H9 (cell line): ENCODE data around the gene CYP2C18. TPM values are rescaled to one million over a fixed set of nuclear protein-coding genes. Genes with fewer than 3 reads are reported as not detected.

Source experiments
- DNase-seq: peaks from one replicate; pipeline ENCODE4 v3.0.0-alpha.2; 2017
- H2AFZ ChIP-seq: one replicate; pipeline ENCODE4 v1.6.1; 2013; ENCODE audit warnings: mild to moderate bottlenecking, low read length, control low read depth, moderate library complexity
- H2AK5ac ChIP-seq: 2 replicates; pipeline ENCODE4 v1.6.1; 2013; ENCODE audit warnings: low read length, control low read depth, mixed read lengths; ENCODE audit not compliant: insufficient read length
- H2BK120ac ChIP-seq: one replicate; pipeline ENCODE4 v1.6.1; 2013; ENCODE audit warnings: low read depth, mild to moderate bottlenecking, low read length, control low read depth, inconsistent platforms; ENCODE audit not compliant: poor library complexity, severe bottlenecking
- H2BK12ac ChIP-seq: 2 replicates; pipeline ENCODE4 v1.6.1; 2013; ENCODE audit warnings: low read length, control low read depth, mixed read lengths, low read depth; ENCODE audit not compliant: insufficient read length
- H2BK15ac ChIP-seq: 2 replicates; pipeline ENCODE4 v1.6.1; 2013; ENCODE audit warnings: low read depth, low read length, control low read depth
- H2BK20ac ChIP-seq: one replicate; pipeline ENCODE4 v1.6.1; 2013; ENCODE audit warnings: low read depth, mild to moderate bottlenecking, low read length, control low read depth, inconsistent platforms; ENCODE audit not compliant: poor library complexity, severe bottlenecking
- H2BK5ac ChIP-seq: 2 replicates; pipeline ENCODE4 v1.6.1; 2013; ENCODE audit warnings: low read length, control low read depth, mixed read lengths; ENCODE audit not compliant: insufficient read length
- H3K14ac ChIP-seq: 2 replicates; pipeline ENCODE4 v1.6.1; 2013; ENCODE audit warnings: low read length, control low read depth; ENCODE audit not compliant: insufficient read depth
- H3K18ac ChIP-seq: 2 replicates; pipeline ENCODE4 v1.6.1; 2013; ENCODE audit warnings: low read depth, mild to moderate bottlenecking, mixed read lengths, low read length, control low read depth; ENCODE audit not compliant: insufficient read length
- H3K23ac ChIP-seq: 2 replicates; pipeline ENCODE4 v1.6.1; 2013; ENCODE audit warnings: low read length, control low read depth, mixed read lengths, low read depth; ENCODE audit not compliant: insufficient read length
- H3K23me2 ChIP-seq: 2 replicates; pipeline ENCODE4 v1.6.1; 2013; ENCODE audit warnings: low read depth, mild to moderate bottlenecking, mixed read lengths, low read length, control low read depth; ENCODE audit not compliant: insufficient read length, poor library complexity, severe bottlenecking
- H3K27ac ChIP-seq: 2 replicates; pipeline ENCODE4 v1.5.1; 2013; ENCODE audit warnings: low read length, control low read depth, mixed read lengths, low read depth; ENCODE audit not compliant: insufficient read length
- H3K27me3 ChIP-seq: 2 replicates; pipeline ENCODE4 v1.6.1; 2013; ENCODE audit warnings: low read length, control low read depth, inconsistent platforms; ENCODE audit not compliant: insufficient read depth
- H3K4ac ChIP-seq: 2 replicates; pipeline ENCODE4 v1.6.1; 2013; ENCODE audit warnings: low read depth, mild to moderate bottlenecking, control low read depth, inconsistent platforms, low read length, moderate library complexity
- H3K4me1 ChIP-seq: 2 replicates; pipeline ENCODE4 v1.6.1; 2013; ENCODE audit warnings: low read length, control low read depth, inconsistent platforms; ENCODE audit not compliant: insufficient read depth
- H3K4me2 ChIP-seq: 2 replicates; pipeline ENCODE4 v1.6.1; 2013; ENCODE audit warnings: low read length, control low read depth, mixed read lengths; ENCODE audit not compliant: insufficient read length, insufficient read depth
- H3K56ac ChIP-seq: 2 replicates; pipeline ENCODE4 v1.6.1; 2013; ENCODE audit warnings: low read depth, mild to moderate bottlenecking, mixed read lengths, low read length, control low read depth; ENCODE audit not compliant: insufficient read length
- H3K79me1 ChIP-seq: 2 replicates; pipeline ENCODE4 v1.6.1; 2013; ENCODE audit warnings: low read depth, mild to moderate bottlenecking, moderate library complexity, low read length, control low read depth, inconsistent platforms; ENCODE audit not compliant: insufficient read depth, poor library complexity, severe bottlenecking
- H3K79me2 ChIP-seq: 2 replicates; pipeline ENCODE4 v1.6.1; 2013; ENCODE audit warnings: low read length, control low read depth, inconsistent platforms; ENCODE audit not compliant: insufficient read depth
- H3K9ac ChIP-seq: 2 replicates; pipeline ENCODE4 v1.6.1; 2013; ENCODE audit warnings: low read length, control low read depth, mixed read lengths; ENCODE audit not compliant: insufficient read length; ENCODE audit errors: extremely low read depth
- H3K9me3 ChIP-seq: one replicate; pipeline ENCODE4 v1.6.1; 2013; ENCODE audit warnings: low read depth, low read length, inconsistent platforms; ENCODE audit not compliant: control insufficient read depth
- H3T11ph ChIP-seq: one replicate; pipeline ENCODE4 v1.6.1; 2013; ENCODE audit warnings: mild to moderate bottlenecking, low read length, control low read depth, inconsistent platforms
- H4K20me1 ChIP-seq: one replicate; pipeline ENCODE4 v1.6.1; 2013; ENCODE audit not compliant: control insufficient read depth, insufficient read length, insufficient read depth
- H4K5ac ChIP-seq: 2 replicates; pipeline ENCODE4 v1.6.1; 2013; ENCODE audit warnings: low read depth, mild to moderate bottlenecking, mixed read lengths, low read length, control low read depth; ENCODE audit not compliant: insufficient read length
- H4K8ac ChIP-seq: replicated peaks from 2 replicates; pipeline ENCODE4 v1.6.1; 2013; ENCODE audit warnings: low read length, control low read depth, mixed read lengths, low read depth; ENCODE audit not compliant: insufficient read length
- H4K91ac ChIP-seq: 2 replicates; pipeline ENCODE4 v1.6.1; 2013; ENCODE audit warnings: low read depth, mild to moderate bottlenecking, moderate library complexity, mixed read lengths, low read length, control low read depth; ENCODE audit not compliant: insufficient read length
- H3K27ac Mint-ChIP-seq, 3 experiments: 2 replicates in 2 of 3; 3 replicates in 1 of 3; pipeline ENCODE4 v1.8.0; 2020 to 2021; ENCODE audit warnings: mixed read lengths in 3 of 3, mild to moderate bottlenecking in 1 of 3, moderate library complexity in 1 of 3
- H3K27me3 Mint-ChIP-seq: 2 replicates; pipeline ENCODE4 v1.8.0; 2021; ENCODE audit warnings: low read depth, mild to moderate bottlenecking, moderate library complexity, mixed read lengths
- H3K36me3 Mint-ChIP-seq, 3 experiments: 2 replicates in 2 of 3; 3 replicates in 1 of 3; pipeline ENCODE4 v1.8.0; 2020 to 2021; ENCODE audit warnings: low read depth in 3 of 3, mixed read lengths in 3 of 3; ENCODE audit not compliant: insufficient read depth in 1 of 3
- H3K4me1 Mint-ChIP-seq, 2 experiments: 2 replicates each; pipeline ENCODE4 v1.8.0; 2020; ENCODE audit warnings: mixed read lengths in 2 of 2
- H3K4me3 Mint-ChIP-seq, 2 experiments: 2 replicates in 1 of 2; 3 replicates in 1 of 2; pipeline ENCODE4 v1.8.0; 2020 to 2021; ENCODE audit warnings: mild to moderate bottlenecking in 2 of 2, mixed read lengths in 2 of 2, moderate library complexity in 1 of 2
- H3K9me3 Mint-ChIP-seq, 2 experiments: 2 replicates in 1 of 2; 3 replicates in 1 of 2; pipeline ENCODE4 v1.8.0; 2020; ENCODE audit warnings: mild to moderate bottlenecking in 2 of 2, mixed read lengths in 2 of 2, moderate library complexity in 1 of 2
- WGBS: extraction: QIAGEN DNeasy Blood & Tissue Kit; methylation state at CpG from one replicate; pipeline ENCODE4 v1.1.7; 2013; ENCODE audit warnings: missing lambda C conversion rate, low lambda C conversion rate, mixed read lengths; ENCODE audit not compliant: insufficient read length; ENCODE audit errors: extremely low coverage; 5-methylcytosine and 5-hydroxymethylcytosine counted together
- total RNA-seq: library from RNA; stranded (reverse); gene quantifications from 2 replicates; pipeline ENCODE4 v1.2.1, GENCODE V29; 2021
- TF ChIP-seq, protein P1 (sequence below): fragments of 200-600 bp; sonication (generic); conservative IDR thresholded peaks from 3 replicates; pipeline ENCODE4 v1.8.0; 2021; ENCODE audit warnings: antibody characterized with exemption, mild to moderate bottlenecking

The CYP2C18 gene
- total RNA-seq, 1 experiment from 2014 or later, result 0.09 TPM

DNA sequence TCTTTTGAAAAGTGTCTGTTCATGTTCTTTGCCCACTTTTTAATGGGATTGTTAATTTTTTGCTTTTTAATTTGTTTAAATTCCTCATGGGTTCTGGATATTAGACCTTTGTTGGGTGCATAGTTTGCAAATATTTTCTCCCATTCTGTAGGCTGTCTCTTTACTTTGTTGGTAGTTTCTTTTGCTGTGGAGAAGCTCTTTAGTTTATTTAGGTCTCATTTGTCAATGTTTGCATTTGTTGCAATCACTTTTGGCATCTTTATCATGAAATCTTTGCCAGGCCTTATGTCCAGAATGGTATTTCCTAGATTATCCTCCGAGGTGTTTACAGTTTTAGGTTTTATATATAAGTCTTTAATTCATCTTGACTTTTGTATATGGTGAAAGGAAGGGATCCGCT lies 55.1 kb downstream of the CYP2C18 start:
- TF ChIP-seq, protein P1, sequence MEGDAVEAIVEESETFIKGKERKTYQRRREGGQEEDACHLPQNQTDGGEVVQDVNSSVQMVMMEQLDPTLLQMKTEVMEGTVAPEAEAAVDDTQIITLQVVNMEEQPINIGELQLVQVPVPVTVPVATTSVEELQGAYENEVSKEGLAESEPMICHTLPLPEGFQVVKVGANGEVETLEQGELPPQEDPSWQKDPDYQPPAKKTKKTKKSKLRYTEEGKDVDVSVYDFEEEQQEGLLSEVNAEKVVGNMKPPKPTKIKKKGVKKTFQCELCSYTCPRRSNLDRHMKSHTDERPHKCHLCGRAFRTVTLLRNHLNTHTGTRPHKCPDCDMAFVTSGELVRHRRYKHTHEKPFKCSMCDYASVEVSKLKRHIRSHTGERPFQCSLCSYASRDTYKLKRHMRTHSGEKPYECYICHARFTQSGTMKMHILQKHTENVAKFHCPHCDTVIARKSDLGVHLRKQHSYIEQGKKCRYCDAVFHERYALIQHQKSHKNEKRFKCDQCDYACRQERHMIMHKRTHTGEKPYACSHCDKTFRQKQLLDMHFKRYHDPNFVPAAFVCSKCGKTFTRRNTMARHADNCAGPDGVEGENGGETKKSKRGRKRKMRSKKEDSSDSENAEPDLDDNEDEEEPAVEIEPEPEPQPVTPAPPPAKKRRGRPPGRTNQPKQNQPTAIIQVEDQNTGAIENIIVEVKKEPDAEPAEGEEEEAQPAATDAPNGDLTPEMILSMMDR, result no peak
- WGBS, result no CpG with 5 or more reads among the region's 2 CpGs

More for the DNA sequence above, 55.1 kb downstream of the CYP2C18 start:
- no peak overlapping the region for H2BK5ac ChIP-seq
- no peak overlapping the region for H3K18ac ChIP-seq
- peaks cover 16 to 30% of the 10 kb centered on the region in 2 experiments for H3K9me3 Mint-ChIP-seq
- peaks cover 0 to 2% (median under 1%) of the 10 kb centered on the region in 3 experiments; a peak in 5 of 7 replicates for H3K36me3 Mint-ChIP-seq
- no peak overlapping the region for H2AK5ac ChIP-seq
- H3K4me3 Mint-ChIP-seq, result no peak overlapping the region
- H3K27me3 Mint-ChIP-seq, result no peaks in the 10 kb centered on the region; the same call in none of the 2 replicates
- no peak overlapping the region for H3K56ac ChIP-seq
- H3K79me1 ChIP-seq, result no peaks in the 10 kb centered on the region
- no peaks in the 10 kb centered on the region for H4K20me1 ChIP-seq
- H2BK12ac ChIP-seq, result no peak overlapping the region
- no peak overlapping the region for H3T11ph ChIP-seq
- no peak overlapping the region for H4K8ac ChIP-seq
- no peaks in the 10 kb centered on the region for H3K4me1 ChIP-seq
- no peak overlapping the region for H3K9ac ChIP-seq
- no peak for DNase-seq
- no peak overlapping the region for H3K4ac ChIP-seq
- H4K5ac ChIP-seq, result no peak overlapping the region
- H3K27ac ChIP-seq, result no peak overlapping the region
- no peaks in the 10 kb centered on the region for H3K27me3 ChIP-seq
- no peak overlapping the region for H2AFZ ChIP-seq
- peaks cover 2% of the 10 kb centered on the region for H3K9me3 ChIP-seq
- no peak overlapping the region for H3K27ac Mint-ChIP-seq
- no peaks in the 10 kb centered on the region for H3K79me2 ChIP-seq
- H3K4me1 Mint-ChIP-seq, result no peaks in the 10 kb centered on the region
- no peak overlapping the region for H3K14ac ChIP-seq
- no peak overlapping the region for H2BK15ac ChIP-seq
- H3K4me2 ChIP-seq, result no peak overlapping the region
- H3K23me2 ChIP-seq, result no peaks in the 10 kb centered on the region
- H2BK20ac ChIP-seq, result no peak overlapping the region
- no peak overlapping the region for H2BK120ac ChIP-seq
- H3K23ac ChIP-seq, result no peak overlapping the region
- no peak overlapping the region for H4K91ac ChIP-seq
